WTC11 (cell line): ENCODE measurements around the gene CUL1.

ENCODE experiments used
- NFYB ChIP-seq: sonication (generic); formaldehyde crosslinking; conservative IDR thresholded peaks from 2 replicates; pipeline ENCODE4 v1.8.0; 2022; ENCODE audit warnings: low read depth, missing genetic modification reagents
- TF ChIP-seq, protein P1 (sequence below): fragments of 200-600 bp; IDR thresholded peaks from 2 replicates; pipeline ENCODE4 v1.8.0; 2022; ENCODE audit warnings: antibody characterized with exemption

- TF ChIP-seq, protein P1, sequence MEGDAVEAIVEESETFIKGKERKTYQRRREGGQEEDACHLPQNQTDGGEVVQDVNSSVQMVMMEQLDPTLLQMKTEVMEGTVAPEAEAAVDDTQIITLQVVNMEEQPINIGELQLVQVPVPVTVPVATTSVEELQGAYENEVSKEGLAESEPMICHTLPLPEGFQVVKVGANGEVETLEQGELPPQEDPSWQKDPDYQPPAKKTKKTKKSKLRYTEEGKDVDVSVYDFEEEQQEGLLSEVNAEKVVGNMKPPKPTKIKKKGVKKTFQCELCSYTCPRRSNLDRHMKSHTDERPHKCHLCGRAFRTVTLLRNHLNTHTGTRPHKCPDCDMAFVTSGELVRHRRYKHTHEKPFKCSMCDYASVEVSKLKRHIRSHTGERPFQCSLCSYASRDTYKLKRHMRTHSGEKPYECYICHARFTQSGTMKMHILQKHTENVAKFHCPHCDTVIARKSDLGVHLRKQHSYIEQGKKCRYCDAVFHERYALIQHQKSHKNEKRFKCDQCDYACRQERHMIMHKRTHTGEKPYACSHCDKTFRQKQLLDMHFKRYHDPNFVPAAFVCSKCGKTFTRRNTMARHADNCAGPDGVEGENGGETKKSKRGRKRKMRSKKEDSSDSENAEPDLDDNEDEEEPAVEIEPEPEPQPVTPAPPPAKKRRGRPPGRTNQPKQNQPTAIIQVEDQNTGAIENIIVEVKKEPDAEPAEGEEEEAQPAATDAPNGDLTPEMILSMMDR: no peak
- TF ChIP-seq NFYB (CRISPR knock-in tag): no peak
Observed at GRCh38 chr7:148774471-148774870, 75.8 kb downstream of the CUL1 start.
